Right renal cortex interstitium (tissue), 3 donors: ENCODE data around the gene APOBEC3C. TPM values are rescaled to one million over a fixed set of nuclear protein-coding genes. Genes with fewer than 3 reads are reported as not detected.
A peak's percentile ranks its signal among the peaks of the same experiment; 100 is the strongest.
"Not testable (repeated sequence)": the region's sequence is repeated elsewhere in the genome, so short reads cannot be mapped to it uniquely, and the experiment has no call there.

ENCODE experiments used
- DNase-seq, 3 donors: peaks; one replicate each; pipeline ENCODE4 v3.0.0-alpha.2; 2013; ENCODE audit warnings: low read depth in 3 of 3, low spot score in 2 of 3
- polyA plus RNA-seq, 3 donors: library from polyadenylated mRNA; unstranded; fragments of 120-200 nt; gene quantifications; one replicate each; pipeline ENCODE4 v1.2.1, GENCODE V29; 2013; ENCODE audit not compliant: insufficient read length in 3 of 3

Gene APOBEC3C
- polyA plus RNA-seq, result 10 to 100 TPM in 1 of 3 donors, 1 to 10 TPM in 2; 9.3 to 11.0 (median 9.5) TPM

- peak; percentile 34 to 46 (median 36) for DNase-seq
Measured at GRCh38 chr22:39013942-39014722, at the start of gene APOBEC3C. APOBEC3C (plus strand) TSS chr22:39014257; CDS start chr22:39014363, 106 bp downstream.

GRCh38 chr22:38964306-38964705 is 49.8 kb upstream of the APOBEC3C start:
- DNase-seq, result no peak

GRCh38 chr22:38964989-38965388 is 49.1 kb upstream of the APOBEC3C start:
- no peak for DNase-seq

GRCh38 chr22:38965614-38966379 is 48.3 kb upstream of the APOBEC3C start:
- no peak for DNase-seq

- no peak for DNase-seq
Measured at GRCh38 chr22:38966380-38966702, 47.7 kb upstream of the APOBEC3C start.

GRCh38 chr22:38966942-38967341 is 47.1 kb upstream of the APOBEC3C start:
- no peak for DNase-seq

- DNase-seq, result no peak
Measured at GRCh38 chr22:38967451-38968450, 46.3 kb upstream of the APOBEC3C start.

- no peak for DNase-seq
Measured at GRCh38 chr22:38968801-38969200, 45.3 kb upstream of the APOBEC3C start.

- DNase-seq, result no peak
Measured at GRCh38 chr22:38970551-38970950, 43.5 kb upstream of the APOBEC3C start.

GRCh38 chr22:38971202-38971601 is 42.9 kb upstream of the APOBEC3C start:
- DNase-seq, result no peak

- DNase-seq, result no peak
Measured at GRCh38 chr22:38971791-38972190, 42.3 kb upstream of the APOBEC3C start.

GRCh38 chr22:38972558-38972957 is 41.5 kb upstream of the APOBEC3C start:
- no peak for DNase-seq

GRCh38 chr22:38973289-38974169 is 40.5 kb upstream of the APOBEC3C start:
- no peak for DNase-seq

- no peak for DNase-seq
Measured at GRCh38 chr22:38974170-38974825, 39.8 kb upstream of the APOBEC3C start.

GRCh38 chr22:38974826-38975175 is 39.3 kb upstream of the APOBEC3C start:
- DNase-seq, result no peak

- not testable (repeated sequence) for DNase-seq
Measured at GRCh38 chr22:38977289-38977688, 36.8 kb upstream of the APOBEC3C start.

GRCh38 chr22:38980587-38980986 is 33.5 kb upstream of the APOBEC3C start:
- not testable (repeated sequence) for DNase-seq

- peak in 2 of 3 donors; percentile 36 to 41 for DNase-seq
Measured at GRCh38 chr22:38981005-38981991, 32.8 kb upstream of the APOBEC3C start.
